NCI-H510A (cell line): ENCODE results near the gene TUBA4B.
"Not testable (repeated sequence)": the region's sequence is repeated elsewhere in the genome, so short reads cannot be mapped to it uniquely, and the experiment has no call there.

Experiments used
- DNase-seq: peaks from one replicate; lab custom pipeline; 2025; lab: John Stamatoyannopoulos, UW

Gene TUBA4B

GRCh38 chr2:219277703-219278654, 24.9 kb downstream of the TUBA4B start:
- DNase-seq, result peak; percentile 67

- DNase-seq, result no peak
Measured at GRCh38 chr2:219278655-219279150, 25.7 kb downstream of the TUBA4B start.

GRCh38 chr2:219279151-219279915, 26.3 kb downstream of the TUBA4B start, which contains the start of gene DNAJB2:
TSS of gene DNAJB2 (plus strand) at chr2:219279366. CDS start at chr2:219279834, 468 bp downstream.
- DNase-seq, result peak; percentile 98

GRCh38 chr2:219279916-219280516, 27.0 kb downstream of the TUBA4B start:
- DNase-seq, result no peak

GRCh38 chr2:219280651-219281050, 27.6 kb downstream of the TUBA4B start:
- DNase-seq, result no peak

GRCh38 chr2:219281588-219281987, 28.5 kb downstream of the TUBA4B start:
- no peak for DNase-seq

GRCh38 chr2:219282375-219282774, 29.3 kb downstream of the TUBA4B start:
- DNase-seq, result no peak

- DNase-seq, result no peak
Measured at GRCh38 chr2:219282943-219283581, 30.0 kb downstream of the TUBA4B start.

- no peak for DNase-seq
Measured at GRCh38 chr2:219284501-219285372, 31.7 kb downstream of the TUBA4B start.

GRCh38 chr2:219285373-219285735, 32.3 kb downstream of the TUBA4B start:
- no peak for DNase-seq

- DNase-seq, result peak; percentile 8
Measured at GRCh38 chr2:219285894-219286425, 32.9 kb downstream of the TUBA4B start.

GRCh38 chr2:219286436-219287115, 33.5 kb downstream of the TUBA4B start:
- no peak for DNase-seq

- DNase-seq, result not testable (repeated sequence)
Measured at GRCh38 chr2:219287116-219287440, 34.0 kb downstream of the TUBA4B start.

- DNase-seq, result no peak
Measured at GRCh38 chr2:219287580-219288265, 34.7 kb downstream of the TUBA4B start.

GRCh38 chr2:219289195-219289536, 36.1 kb downstream of the TUBA4B start:
- no peak for DNase-seq

- no peak for DNase-seq
Measured at GRCh38 chr2:219289537-219290361, 36.7 kb downstream of the TUBA4B start.

GRCh38 chr2:219290381-219291171, 37.5 kb downstream of the TUBA4B start:
- no peak for DNase-seq

- DNase-seq, result no peak
Measured at GRCh38 chr2:219291394-219291793, 38.4 kb downstream of the TUBA4B start.
